A673 (cell line): ENCODE measurements around the gene DNAAF5.

ENCODE experiments used
- EZH2 ChIP-seq: fragments of 200-600 bp; sonication (generic); IDR thresholded peaks from 2 replicates; pipeline ENCODE4 v1.6.1; 2017; ENCODE audit warnings: borderline replicate concordance, low read depth, mild to moderate bottlenecking, mixed read lengths, antibody characterized with exemption, low read length; ENCODE audit not compliant: poor library complexity, severe bottlenecking
- TF ChIP-seq, protein P1 (sequence below): fragments of 300-800, 200-600 bp; sonication (generic); conservative IDR thresholded peaks from 2 replicates; pipeline ENCODE4 v1.5.1; 2017; ENCODE audit warnings: low read depth, mild to moderate bottlenecking, antibody characterized with exemption, low read length, moderate library complexity, mixed read lengths

DNA sequence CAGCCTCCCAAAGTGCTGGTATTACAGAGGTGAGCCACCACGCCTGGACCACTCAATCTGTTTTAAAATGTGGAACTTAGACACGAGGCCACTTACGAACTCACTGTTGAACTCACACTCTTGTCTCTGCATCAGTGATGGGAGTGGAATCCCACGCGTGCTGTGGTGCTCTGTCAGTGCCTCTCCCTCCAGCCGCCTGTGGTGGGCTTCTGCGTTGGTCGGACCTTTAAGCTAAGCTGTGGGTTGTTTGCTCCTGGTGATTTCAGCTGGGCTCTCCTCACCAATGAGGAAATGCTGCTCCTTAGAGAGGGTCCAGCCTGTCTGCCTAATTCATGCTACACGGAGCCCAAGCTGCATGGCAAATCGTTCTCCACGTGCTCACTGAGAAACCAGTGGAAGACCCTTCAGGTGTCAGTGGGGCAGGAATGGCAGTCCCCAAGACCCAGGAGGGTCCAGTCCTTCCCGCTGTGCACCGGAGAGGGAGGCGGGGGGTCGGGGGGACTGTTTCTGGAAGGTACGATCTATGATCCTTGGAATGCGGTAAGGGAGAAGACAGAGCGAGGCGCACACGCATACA lies 18.4 kb downstream of the DNAAF5 start:
- TF ChIP-seq, protein P1, sequence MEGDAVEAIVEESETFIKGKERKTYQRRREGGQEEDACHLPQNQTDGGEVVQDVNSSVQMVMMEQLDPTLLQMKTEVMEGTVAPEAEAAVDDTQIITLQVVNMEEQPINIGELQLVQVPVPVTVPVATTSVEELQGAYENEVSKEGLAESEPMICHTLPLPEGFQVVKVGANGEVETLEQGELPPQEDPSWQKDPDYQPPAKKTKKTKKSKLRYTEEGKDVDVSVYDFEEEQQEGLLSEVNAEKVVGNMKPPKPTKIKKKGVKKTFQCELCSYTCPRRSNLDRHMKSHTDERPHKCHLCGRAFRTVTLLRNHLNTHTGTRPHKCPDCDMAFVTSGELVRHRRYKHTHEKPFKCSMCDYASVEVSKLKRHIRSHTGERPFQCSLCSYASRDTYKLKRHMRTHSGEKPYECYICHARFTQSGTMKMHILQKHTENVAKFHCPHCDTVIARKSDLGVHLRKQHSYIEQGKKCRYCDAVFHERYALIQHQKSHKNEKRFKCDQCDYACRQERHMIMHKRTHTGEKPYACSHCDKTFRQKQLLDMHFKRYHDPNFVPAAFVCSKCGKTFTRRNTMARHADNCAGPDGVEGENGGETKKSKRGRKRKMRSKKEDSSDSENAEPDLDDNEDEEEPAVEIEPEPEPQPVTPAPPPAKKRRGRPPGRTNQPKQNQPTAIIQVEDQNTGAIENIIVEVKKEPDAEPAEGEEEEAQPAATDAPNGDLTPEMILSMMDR = no peak
- no peak for TF ChIP-seq EZH2
